ENCODE results near the gene METTL2A.
"Not testable (repeated sequence)": the region's sequence is repeated elsewhere in the genome, so short reads cannot be mapped to it uniquely, and the experiment has no call there.

METTL2A gene

GRCh38 chr17:62473030-62473982 lies 49.6 kb downstream of the METTL2A start:
- peak; percentile 44 for DNase-seq

GRCh38 chr17:62477111-62477510 lies 53.4 kb downstream of the METTL2A start:
- not testable (repeated sequence) for DNase-seq

- DNase-seq = peak; percentile 46
Observed at GRCh38 chr17:62477718-62478408, 54.2 kb downstream of the METTL2A start.

- DNase-seq = peak; percentile 94
Observed at GRCh38 chr17:62478424-62478879, 54.8 kb downstream of the METTL2A start, which contains the start of gene TLK2. Gene TLK2 (plus strand): TSS chr17:62478825. CDS start chr17:62481126, 2,301 bp downstream.

GRCh38 chr17:62478880-62479638 lies 55.4 kb downstream of the METTL2A start:
- peak; percentile 44 for DNase-seq

- peak; percentile 26 for DNase-seq
Observed at GRCh38 chr17:62479639-62480258, 56.1 kb downstream of the METTL2A start.

GRCh38 chr17:62482553-62482952 lies 58.9 kb downstream of the METTL2A start:
- not testable (repeated sequence) for DNase-seq

- not testable (repeated sequence) for DNase-seq
Observed at GRCh38 chr17:62490990-62491389, 67.3 kb downstream of the METTL2A start.

- not testable (repeated sequence) for DNase-seq
Observed at GRCh38 chr17:62493049-62493655, 69.5 kb downstream of the METTL2A start.

- not testable (repeated sequence) for DNase-seq
Observed at GRCh38 chr17:62494073-62494472, 70.4 kb downstream of the METTL2A start.

GRCh38 chr17:62496344-62496743 lies 72.6 kb downstream of the METTL2A start:
- DNase-seq = not testable (repeated sequence)

GRCh38 chr17:62498796-62499195 lies 75.1 kb downstream of the METTL2A start:
- not testable (repeated sequence) for DNase-seq

Measured in hematopoietic multipotent progenitor cell treated with erythropoietin and hydrocortisone succinate and interleukin-3 and kit ligand, for 4 days (in vitro differentiated cells).